IMR-90 (cell line): ENCODE measurements around the gene CERK. TPM values are rescaled to one million over a fixed set of nuclear protein-coding genes. Genes with fewer than 3 reads are reported as not detected.

Source experiments
- ATAC-seq: fragments of 200-7000 bp; cut with Tn5 transposase; 2 replicates; pipeline ENCODE4 v1.9.1; 2020; ENCODE audit warnings: low read depth, mild to moderate bottlenecking, moderate library complexity
- BruUV-seq: library from RNA; stranded (reverse); fragments of 400-500 nt; replicated peaks from 2 replicates; lab custom pipeline; 2021; lab: Mats Ljungman, UMichigan
- CTCF ChIA-PET: fragments of 300-600 bp; formaldehyde crosslinking; extraction: SDS; loops from one replicate; lab custom pipeline; 2021; ENCODE audit warnings: antibody characterized with exemption; lab: Yijun Ruan, JAX
- POLR2A ChIA-PET: fragments of 300-600 bp; sonication (Branson Sonifier 250); formaldehyde crosslinking; loops from one replicate; lab custom pipeline; 2022; ENCODE audit warnings: antibody characterized with exemption; ENCODE audit not compliant: unreplicated experiment; lab: Charles Lee
- DNase-seq: peaks from one replicate; pipeline ENCODE4 v3.0.0; 2013
- H2AFZ ChIP-seq: replicated peaks from 2 replicates; pipeline ENCODE3; 2013; ENCODE audit warnings: low read length, mild to moderate bottlenecking; ENCODE audit not compliant: poor library complexity
- H2AK5ac ChIP-seq: 2 replicates; pipeline ENCODE4 v1.6.1; 2013; ENCODE audit warnings: low read depth, low read length, inconsistent platforms
- H2AK9ac ChIP-seq: replicated peaks from 2 replicates; pipeline ENCODE3; 2013; ENCODE audit warnings: mild to moderate bottlenecking, low read depth, low read length, moderate library complexity; ENCODE audit not compliant: poor library complexity
- H2BK120ac ChIP-seq: 2 replicates; pipeline ENCODE4 v1.6.1; 2013; ENCODE audit warnings: low read depth, low read length, inconsistent platforms
- H2BK15ac ChIP-seq: 3 replicates; pipeline ENCODE4 v1.6.1; 2013; ENCODE audit warnings: low read depth, low read length, inconsistent platforms
- H2BK20ac ChIP-seq: 2 replicates; pipeline ENCODE4 v1.6.1; 2013; ENCODE audit warnings: low read depth, mild to moderate bottlenecking, inconsistent platforms, low read length, moderate library complexity
- H2BK5ac ChIP-seq: 2 replicates; pipeline ENCODE4 v1.6.1; 2013; ENCODE audit warnings: mild to moderate bottlenecking, low read depth, low read length, inconsistent platforms; ENCODE audit not compliant: poor library complexity, severe bottlenecking
- H3K14ac ChIP-seq: replicated peaks from 2 replicates; pipeline ENCODE4 v1.6.1; 2013; ENCODE audit warnings: low read depth, low read length, inconsistent platforms
- H3K18ac ChIP-seq: 2 replicates; pipeline ENCODE4 v1.6.1; 2013; ENCODE audit warnings: low read depth, low read length, control low read depth
- H3K23ac ChIP-seq: 2 replicates; pipeline ENCODE4 v1.6.1; 2013; ENCODE audit warnings: low read depth, low read length, inconsistent platforms
- H3K27ac ChIP-seq: 2 replicates; pipeline ENCODE4 v1.5.1; 2013; ENCODE audit warnings: mild to moderate bottlenecking, control low read depth, low read length; ENCODE audit not compliant: insufficient read depth
- H3K27me3 ChIP-seq: 2 replicates; pipeline ENCODE4 v1.6.1; 2013; ENCODE audit warnings: low read length; ENCODE audit not compliant: control insufficient read depth, insufficient read depth
- H3K36me3 ChIP-seq: 2 replicates; pipeline ENCODE4 v1.6.1; 2013; ENCODE audit warnings: low read length, mixed read lengths; ENCODE audit not compliant: control insufficient read depth, insufficient read depth
- H3K4ac ChIP-seq: 2 replicates; pipeline ENCODE4 v1.6.1; 2013; ENCODE audit warnings: low read depth, low read length, inconsistent platforms
- H3K4me1 ChIP-seq: 2 replicates; pipeline ENCODE4 v1.6.1; 2013; ENCODE audit warnings: low read length, mixed read lengths; ENCODE audit not compliant: control insufficient read depth, insufficient read depth
- H3K4me2 ChIP-seq: 2 replicates; pipeline ENCODE4 v1.6.1; 2013; ENCODE audit warnings: low read depth, mild to moderate bottlenecking, control low read depth, low read length, moderate library complexity
- H3K4me3 ChIP-seq: 2 replicates; pipeline ENCODE4 v1.5.1; 2013; ENCODE audit warnings: low read depth, mild to moderate bottlenecking, control low read depth, low read length, moderate library complexity; ENCODE audit not compliant: insufficient read depth
- H3K56ac ChIP-seq: 2 replicates; pipeline ENCODE4 v1.6.1; 2013; ENCODE audit warnings: low read length, inconsistent platforms; ENCODE audit not compliant: insufficient read depth; ENCODE audit errors: extremely low read depth
- H3K79me1 ChIP-seq, 2 experiments: 2 replicates each; pipeline ENCODE4 v1.6.1; 2013; ENCODE audit warnings: low read length in 2 of 2, inconsistent platforms in 1 of 2, low read depth in 1 of 2
- H3K9ac ChIP-seq: 2 replicates; pipeline ENCODE4 v1.6.1; 2013; ENCODE audit warnings: low read depth, low read length, control low read depth
- H3K9me1 ChIP-seq: 2 replicates; pipeline ENCODE4 v1.6.1; 2013; ENCODE audit warnings: low read length, inconsistent platforms; ENCODE audit not compliant: insufficient read depth
- H3K9me3 ChIP-seq: 2 replicates; pipeline ENCODE4 v1.6.1; 2013; ENCODE audit warnings: low read length; ENCODE audit not compliant: control insufficient read depth, insufficient read depth
- H4K20me1 ChIP-seq: 2 replicates; pipeline ENCODE4 v1.6.1; 2013; ENCODE audit warnings: low read length, inconsistent platforms; ENCODE audit not compliant: insufficient read depth
- H4K5ac ChIP-seq: 2 replicates; pipeline ENCODE4 v1.6.1; 2013; ENCODE audit warnings: mild to moderate bottlenecking, low read depth, low read length, control low read depth
- H4K8ac ChIP-seq, 2 experiments: 2 replicates each; pipeline ENCODE4 v1.6.1; 2013; ENCODE audit warnings: low read depth in 2 of 2, low read length in 2 of 2, control low read depth in 1 of 2, inconsistent platforms in 1 of 2
- H4K91ac ChIP-seq: 2 replicates; pipeline ENCODE4 v1.6.1; 2013; ENCODE audit warnings: low read depth, low read length, inconsistent platforms; ENCODE audit not compliant: insufficient read depth
- CEBPB ChIP-seq: IDR thresholded peaks from 2 replicates; pipeline ENCODE4 v1.6.1; 2012; ENCODE audit warnings: low read depth, low read length, improper control_type of control experiment
- CHD1 ChIP-seq: IDR thresholded peaks from 2 replicates; pipeline ENCODE4 v1.6.1; 2012; ENCODE audit warnings: low read depth, low read length, improper control_type of control experiment
- FOS ChIP-seq: fragments of 150-350 bp; IDR thresholded peaks from 2 replicates; pipeline ENCODE4 v1.6.1; 2016; ENCODE audit warnings: low read depth, low read length
- MAFK ChIP-seq: IDR thresholded peaks from 2 replicates; pipeline ENCODE4 v1.6.1; 2012; ENCODE audit warnings: low read depth, low read length, improper control_type of control experiment
- MAZ ChIP-seq: IDR thresholded peaks from 2 replicates; pipeline ENCODE4 v1.6.1; 2012; ENCODE audit warnings: low read depth, mild to moderate bottlenecking, low read length, improper control_type of control experiment, moderate library complexity, borderline replicate concordance
- MXI1 ChIP-seq: IDR thresholded peaks from 2 replicates; pipeline ENCODE4 v1.6.1; 2012; ENCODE audit warnings: low read depth, mild to moderate bottlenecking, low read length, moderate library complexity, borderline replicate concordance
- NFE2L2 ChIP-seq: fragments of 150-350 bp; IDR thresholded peaks from 2 replicates; pipeline ENCODE4 v1.6.1; 2016; ENCODE audit warnings: low read depth, mild to moderate bottlenecking, low read length
- POLR2A ChIP-seq: IDR thresholded peaks from 2 replicates; pipeline ENCODE4 v1.6.1; 2012; ENCODE audit warnings: mild to moderate bottlenecking, low read depth, low read length
- RAD21 ChIP-seq: IDR thresholded peaks from 2 replicates; pipeline ENCODE4 v1.6.1; 2012; ENCODE audit warnings: low read length, improper control_type of control experiment
- RFX5 ChIP-seq: IDR thresholded peaks from 2 replicates; pipeline ENCODE4 v1.8.0; 2012; ENCODE audit warnings: low read depth, mild to moderate bottlenecking, low read length, moderate library complexity
- WGBS, 2 experiments: methylation state at CpG; one replicate each; pipeline versions ENCODE4 v1.1.5 to v1.1.7; 2013; ENCODE audit warnings: missing lambda C conversion rate in 2 of 2; ENCODE audit not compliant: insufficient read length in 1 of 2; ENCODE audit errors: extremely low coverage in 2 of 2; 5-methylcytosine and 5-hydroxymethylcytosine counted together
- dilution Hi-C: fragments of 300-500 bp; cut with HindIII; formaldehyde crosslinking; loops from one replicate; pipeline ENCODE4 v1.14.3; 2018; ENCODE audit warnings: low sequenced_read_pairs; ENCODE audit not compliant: unreplicated experiment
- in situ Hi-C: fragments of 300-500 bp; cut with MboI; formaldehyde crosslinking; loops from 3 replicates; pipeline ENCODE4 v1.14.3; 2019; ENCODE audit warnings: low sequenced_read_pairs, inconsistent platforms, mixed read lengths
- intact Hi-C: fragments of 100-400 bp; cut with micrococcal nuclease; formaldehyde crosslinking; loops from 2 replicates; pipeline ENCODE4 v1.10.0; 2022
- polyA plus RNA-seq, 3 experiments: library from polyadenylated mRNA; depleted of rRNA; stranded (reverse); fragments of >200 nt; gene quantifications; 2 replicates each; pipeline ENCODE4 v1.2.3, GENCODE V29; 2012; ENCODE audit warnings: low replicate concordance in 1 of 3
- total RNA-seq: library from RNA; depleted of rRNA; stranded (reverse); fragments of >200 nt; gene quantifications from 2 replicates; pipeline ENCODE4 v1.2.3, GENCODE V29; 2012
- TF ChIP-seq, protein P1 (sequence below): fragments of 150-350 bp; IDR thresholded peaks from 2 replicates; pipeline ENCODE4 v1.6.1; 2017; ENCODE audit warnings: mild to moderate bottlenecking, antibody characterized with exemption, low read length, low read depth
- TF ChIP-seq, protein P2 (sequence below): fragments of 150-350 bp; IDR thresholded peaks from 2 replicates; pipeline ENCODE4 v1.6.1; 2016; ENCODE audit warnings: low read depth, mild to moderate bottlenecking, low read length, moderate library complexity, borderline replicate concordance
- TF ChIP-seq, protein P3 (sequence below): conservative IDR thresholded peaks from 2 replicates; pipeline ENCODE4 v1.5.1; 2012; ENCODE audit warnings: mild to moderate bottlenecking, low read depth, low read length, improper control_type of control experiment

The CERK gene
- total and polyA plus RNA-seq, 2 of the 4 experiments (the other 2 are of a cell fraction), result 25.3 to 38.7 TPM

DNA sequence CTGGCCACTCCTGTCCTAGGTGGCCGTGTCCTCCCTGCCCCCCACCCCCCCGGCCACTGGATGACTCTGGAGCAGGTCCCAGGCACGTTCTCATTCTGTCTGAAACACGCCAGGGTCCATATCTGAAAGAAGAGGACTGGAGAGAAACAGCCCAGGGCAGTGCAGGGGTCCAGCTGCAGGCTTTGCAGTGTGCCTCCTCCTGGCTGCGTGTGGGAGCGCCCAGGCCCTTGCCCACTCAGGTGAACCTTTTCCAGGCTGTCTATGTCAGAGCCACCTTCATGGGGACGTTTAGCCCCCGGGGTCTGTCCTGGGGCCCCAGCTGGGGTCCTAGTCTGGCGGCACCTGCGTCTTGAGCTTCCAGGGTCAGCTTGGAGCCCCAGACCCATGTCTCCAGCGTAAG is 102.3 kb downstream of the CERK start:
- Histone ChIP-seq H2BK20ac (no peak overlapping the region), H3K18ac (no peak overlapping the region), H2AK9ac (no peak overlapping the region), H3K4me3 (no peak overlapping the region), H3K23ac (no peak overlapping the region), H3K4me2 (no peak overlapping the region), H3K4ac (no peak overlapping the region), H4K20me1 (0 out of 2 replicates have a peak, but pooled peaks cover 5% of the 10 kb centered on the region), H3K56ac (no peak overlapping the region), H4K91ac (no peak overlapping the region), H4K8ac (no peak overlapping the region), H3K9ac (no peak overlapping the region), H2AK5ac (no peak overlapping the region), H2BK120ac (no peak overlapping the region), H4K5ac (no peak overlapping the region), H3K4me1 (peaks cover 6% of the 10 kb centered on the region), H3K36me3 (no peaks in the 10 kb centered on the region; the same call in 1 of the 2 replicates), H2BK15ac (no peak overlapping the region), H3K27me3 (no peaks in the 10 kb centered on the region), H3K79me1 (no peaks in the 10 kb centered on the region), H3K9me1 (no peaks in the 10 kb centered on the region), H3K9me3 (no peaks in the 10 kb centered on the region), H2AFZ (no peak overlapping the region), H3K14ac (no peak overlapping the region), H2BK5ac (no peak overlapping the region), H3K27ac (no peak overlapping the region)
- in situ Hi-C loops (no loop called here), dilution Hi-C loops (no loop called here), intact Hi-C loops (no loop called here)
- CTCF ChIA-PET, result no interaction called here
- WGBS, 2 experiments, result 82% methylated on average over 8 of the region's 11 CpGs; no CpG with 5 or more reads in 1 of the 2 experiments
- no peak for DNase-seq
- POLR2A ChIA-PET, result no interaction called here
- BruUV-seq, result no TSS peak
- TF ChIP-seq RAD21 (no peak), RFX5 (no peak), CEBPB (no peak), CHD1 (no peak), MXI1 (no peak), MAFK (no peak), POLR2A (no peak), FOS (no peak), MAZ (no peak), NFE2L2 (no peak)
- TF ChIP-seq, protein P1, sequence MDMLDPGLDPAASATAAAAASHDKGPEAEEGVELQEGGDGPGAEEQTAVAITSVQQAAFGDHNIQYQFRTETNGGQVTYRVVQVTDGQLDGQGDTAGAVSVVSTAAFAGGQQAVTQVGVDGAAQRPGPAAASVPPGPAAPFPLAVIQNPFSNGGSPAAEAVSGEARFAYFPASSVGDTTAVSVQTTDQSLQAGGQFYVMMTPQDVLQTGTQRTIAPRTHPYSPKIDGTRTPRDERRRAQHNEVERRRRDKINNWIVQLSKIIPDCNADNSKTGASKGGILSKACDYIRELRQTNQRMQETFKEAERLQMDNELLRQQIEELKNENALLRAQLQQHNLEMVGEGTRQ, result no peak
- TF ChIP-seq, protein P2, sequence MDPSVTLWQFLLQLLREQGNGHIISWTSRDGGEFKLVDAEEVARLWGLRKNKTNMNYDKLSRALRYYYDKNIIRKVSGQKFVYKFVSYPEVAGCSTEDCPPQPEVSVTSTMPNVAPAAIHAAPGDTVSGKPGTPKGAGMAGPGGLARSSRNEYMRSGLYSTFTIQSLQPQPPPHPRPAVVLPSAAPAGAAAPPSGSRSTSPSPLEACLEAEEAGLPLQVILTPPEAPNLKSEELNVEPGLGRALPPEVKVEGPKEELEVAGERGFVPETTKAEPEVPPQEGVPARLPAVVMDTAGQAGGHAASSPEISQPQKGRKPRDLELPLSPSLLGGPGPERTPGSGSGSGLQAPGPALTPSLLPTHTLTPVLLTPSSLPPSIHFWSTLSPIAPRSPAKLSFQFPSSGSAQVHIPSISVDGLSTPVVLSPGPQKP, result no peak
- TF ChIP-seq, protein P3, sequence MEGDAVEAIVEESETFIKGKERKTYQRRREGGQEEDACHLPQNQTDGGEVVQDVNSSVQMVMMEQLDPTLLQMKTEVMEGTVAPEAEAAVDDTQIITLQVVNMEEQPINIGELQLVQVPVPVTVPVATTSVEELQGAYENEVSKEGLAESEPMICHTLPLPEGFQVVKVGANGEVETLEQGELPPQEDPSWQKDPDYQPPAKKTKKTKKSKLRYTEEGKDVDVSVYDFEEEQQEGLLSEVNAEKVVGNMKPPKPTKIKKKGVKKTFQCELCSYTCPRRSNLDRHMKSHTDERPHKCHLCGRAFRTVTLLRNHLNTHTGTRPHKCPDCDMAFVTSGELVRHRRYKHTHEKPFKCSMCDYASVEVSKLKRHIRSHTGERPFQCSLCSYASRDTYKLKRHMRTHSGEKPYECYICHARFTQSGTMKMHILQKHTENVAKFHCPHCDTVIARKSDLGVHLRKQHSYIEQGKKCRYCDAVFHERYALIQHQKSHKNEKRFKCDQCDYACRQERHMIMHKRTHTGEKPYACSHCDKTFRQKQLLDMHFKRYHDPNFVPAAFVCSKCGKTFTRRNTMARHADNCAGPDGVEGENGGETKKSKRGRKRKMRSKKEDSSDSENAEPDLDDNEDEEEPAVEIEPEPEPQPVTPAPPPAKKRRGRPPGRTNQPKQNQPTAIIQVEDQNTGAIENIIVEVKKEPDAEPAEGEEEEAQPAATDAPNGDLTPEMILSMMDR, result no peak
- ATAC-seq, result no peak
